Lower leg skin (tissue), 3 donors: ENCODE data around the gene ALX4.

Source experiments
- POLR2A ChIP-seq, 2 donors: fragments of 450-650 bp; IDR thresholded peaks; one replicate each; pipeline ENCODE4 v1.6.1; 2016 to 2017; ENCODE audit warnings: antibody characterized with exemption in 2 of 2, mild to moderate bottlenecking in 1 of 2, moderate library complexity in 1 of 2
- TF ChIP-seq, protein P1 (sequence below), 3 donors: fragments of 450-650 bp; IDR thresholded peaks; one replicate each; pipeline ENCODE4 v1.5.1; 2016; ENCODE audit warnings: antibody characterized with exemption in 3 of 3, mild to moderate bottlenecking in 3 of 3, moderate library complexity in 2 of 3

DNA sequence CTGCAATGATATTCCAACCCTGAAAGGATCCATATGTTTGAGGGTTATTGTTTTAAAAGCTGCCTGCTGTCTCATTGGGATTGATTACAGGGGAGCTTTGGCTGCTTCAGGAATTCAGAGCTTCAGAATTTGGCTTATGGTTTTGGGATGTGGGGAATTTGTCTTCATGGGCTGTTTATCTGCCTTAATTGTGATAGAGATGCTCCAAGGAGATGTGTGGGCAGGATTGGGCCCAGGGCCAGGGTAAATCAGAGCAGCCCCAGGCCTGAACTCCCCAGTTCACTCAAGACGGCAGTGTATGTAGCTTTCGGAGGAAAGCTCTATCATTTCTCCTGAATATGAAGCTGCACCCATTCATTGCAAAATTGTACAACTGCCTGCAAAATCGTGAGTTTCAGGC is 88.5 kb downstream of the ALX4 start:
- TF ChIP-seq, protein P1, sequence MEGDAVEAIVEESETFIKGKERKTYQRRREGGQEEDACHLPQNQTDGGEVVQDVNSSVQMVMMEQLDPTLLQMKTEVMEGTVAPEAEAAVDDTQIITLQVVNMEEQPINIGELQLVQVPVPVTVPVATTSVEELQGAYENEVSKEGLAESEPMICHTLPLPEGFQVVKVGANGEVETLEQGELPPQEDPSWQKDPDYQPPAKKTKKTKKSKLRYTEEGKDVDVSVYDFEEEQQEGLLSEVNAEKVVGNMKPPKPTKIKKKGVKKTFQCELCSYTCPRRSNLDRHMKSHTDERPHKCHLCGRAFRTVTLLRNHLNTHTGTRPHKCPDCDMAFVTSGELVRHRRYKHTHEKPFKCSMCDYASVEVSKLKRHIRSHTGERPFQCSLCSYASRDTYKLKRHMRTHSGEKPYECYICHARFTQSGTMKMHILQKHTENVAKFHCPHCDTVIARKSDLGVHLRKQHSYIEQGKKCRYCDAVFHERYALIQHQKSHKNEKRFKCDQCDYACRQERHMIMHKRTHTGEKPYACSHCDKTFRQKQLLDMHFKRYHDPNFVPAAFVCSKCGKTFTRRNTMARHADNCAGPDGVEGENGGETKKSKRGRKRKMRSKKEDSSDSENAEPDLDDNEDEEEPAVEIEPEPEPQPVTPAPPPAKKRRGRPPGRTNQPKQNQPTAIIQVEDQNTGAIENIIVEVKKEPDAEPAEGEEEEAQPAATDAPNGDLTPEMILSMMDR (IDR thresholded peaks at IDR 0.05), result no peak
- no peak for TF ChIP-seq POLR2A (IDR thresholded peaks at IDR 0.05)
